Myometrial cell (primary cell): ENCODE measurements around the gene COX5A. TPM values are rescaled to one million over a fixed set of nuclear protein-coding genes. Genes with fewer than 3 reads are reported as not detected.

Experiments
- total RNA-seq: library from RNA; depleted of rRNA; stranded (reverse); fragments of >200 nt; gene quantifications from 2 replicates; pipeline ENCODE4 v1.2.3, GENCODE V29; 2015

COX5A gene
- total RNA-seq = 139 and 151 TPM in 2 replicates

GRCh38 chr15:74937590-74938371, at the start of gene COX5A:
Gene COX5A, minus strand, starts transcription at chr15:74938073. Its CDS starts 59 bp downstream, at chr15:74938014.

GRCh38 chr15:74956648-74957475, 19.0 kb upstream of the COX5A start, which contains the start of gene RPP25:
Gene RPP25, minus strand, starts transcription at chr15:74956772. Its CDS starts 189 bp downstream, at chr15:74956583.

GRCh38 chr15:74906450-74907162, 31.3 kb downstream of the COX5A start, which contains the start of gene FAM219B:
Gene FAM219B, minus strand, starts transcription at chr15:74906851. Its CDS starts 51 bp downstream, at chr15:74906800.

GRCh38 chr15:74889883-74890664, 47.8 kb downstream of the COX5A start, which contains the start of gene MPI:
Gene MPI, plus strand, starts transcription at chr15:74890042. Its CDS starts 32 bp downstream, at chr15:74890074.

GRCh38 chr15:74873036-74873755, 64.7 kb downstream of the COX5A start, which contains the start of gene SCAMP2:
Gene SCAMP2, minus strand, starts transcription at chr15:74873365. Its CDS starts 110 bp downstream, at chr15:74873255.

Other genes starting within 250 kb of the COX5A start
- 10.8 and 15.3 TPM in 2 replicates for gene EDC3, start 242.0 kb downstream of the COX5A start, total RNA-seq
- not detected in 2 replicates for gene CYP1A1, start 212.5 kb downstream of the COX5A start, total RNA-seq
- not detected in 2 replicates for gene CYP1A2, start 189.2 kb downstream of the COX5A start, total RNA-seq
- gene CSK, start 156.0 kb downstream of the COX5A start, total RNA-seq = 22.2 and 26.6 TPM in 2 replicates
- not detected in 2 replicates for gene LMAN1L, start 125.2 kb downstream of the COX5A start, total RNA-seq
- gene CPLX3, start 111.4 kb downstream of the COX5A start, total RNA-seq = not detected in 2 replicates
- gene ULK3, start 94.9 kb downstream of the COX5A start, total RNA-seq = 18.8 and 35.2 TPM in 2 replicates
- 60.4 and 87.6 TPM in 2 replicates for gene SCAMP2, start 64.7 kb downstream of the COX5A start, total RNA-seq
- gene MPI, start 48.0 kb downstream of the COX5A start, total RNA-seq = 46.6 and 74.1 TPM in 2 replicates
- 22.2 and 48.7 TPM in 2 replicates for gene FAM219B, start 31.2 kb downstream of the COX5A start, total RNA-seq
- gene RPP25, start 18.7 kb upstream of the COX5A start, total RNA-seq = 0.53 and 1.2 TPM in 2 replicates
- 2.0 and 5.5 TPM in 2 replicates for gene SCAMP5, start 57.5 kb upstream of the COX5A start, total RNA-seq
- 15.9 and 23.7 TPM in 2 replicates for gene PPCDC, start 85.5 kb upstream of the COX5A start, total RNA-seq